Stimulated activated CD4-positive, alpha-beta T cell treated with anti-CD3 and anti-CD28 coated beads, Interleukin-15, amount 100 ng/mL, for 48 hours (primary cell): ENCODE results near the gene RCN1.
"Not testable (repeated sequence)": the region's sequence is repeated elsewhere in the genome, so short reads cannot be mapped to it uniquely, and the experiment has no call there.

Source experiments
- DNase-seq, 2 donors: peaks; one replicate each; pipeline ENCODE4 v3.0.0-alpha.2; 2020; ENCODE audit warnings: low read depth in 2 of 2

Gene RCN1

DNA sequence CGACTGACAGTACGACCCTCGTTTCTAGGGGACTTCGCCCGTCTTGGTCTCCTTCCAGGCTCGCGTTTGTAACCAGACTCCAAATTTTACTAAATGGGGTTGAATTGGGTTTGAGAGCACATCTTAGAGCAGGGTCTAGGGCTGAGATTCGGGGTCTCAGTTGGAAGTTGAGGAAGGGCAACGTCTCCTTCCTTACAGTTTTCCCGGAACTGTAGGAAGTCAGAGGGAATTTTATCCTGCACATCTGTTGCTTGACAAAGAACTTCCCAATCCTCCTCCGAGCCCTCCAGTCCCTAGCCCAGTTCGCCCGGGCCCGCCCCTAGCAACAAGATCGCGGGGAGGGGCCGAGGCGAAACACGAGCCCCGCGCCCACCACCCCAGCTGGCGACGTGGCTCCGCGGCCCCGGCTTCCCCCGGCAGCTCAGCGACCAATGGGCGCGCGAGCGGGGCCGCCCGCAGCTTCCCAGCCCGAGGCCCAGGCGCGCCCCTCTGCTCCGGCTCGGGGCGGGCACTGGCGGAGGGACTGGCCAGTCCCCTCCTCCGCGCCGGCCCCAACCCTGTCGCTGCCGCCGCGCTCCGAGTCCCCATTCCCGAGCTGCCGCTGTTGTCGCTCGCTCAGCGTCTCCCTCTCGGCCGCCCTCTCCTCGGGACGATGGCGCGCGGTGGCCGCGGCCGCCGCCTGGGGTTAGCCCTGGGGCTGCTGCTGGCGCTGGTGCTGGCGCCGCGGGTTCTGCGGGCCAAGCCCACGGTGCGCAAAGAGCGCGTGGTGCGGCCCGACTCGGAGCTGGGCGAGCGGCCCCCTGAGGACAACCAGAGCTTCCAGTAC lies at the start of gene RCN1:
Gene RCN1 (plus strand): TSS at position 530 of the 826 bp plus-strand sequence. CDS start 123 bp downstream, at position 653.
- DNase-seq: peak in 1 of 2 donors; percentile 25

DNA sequence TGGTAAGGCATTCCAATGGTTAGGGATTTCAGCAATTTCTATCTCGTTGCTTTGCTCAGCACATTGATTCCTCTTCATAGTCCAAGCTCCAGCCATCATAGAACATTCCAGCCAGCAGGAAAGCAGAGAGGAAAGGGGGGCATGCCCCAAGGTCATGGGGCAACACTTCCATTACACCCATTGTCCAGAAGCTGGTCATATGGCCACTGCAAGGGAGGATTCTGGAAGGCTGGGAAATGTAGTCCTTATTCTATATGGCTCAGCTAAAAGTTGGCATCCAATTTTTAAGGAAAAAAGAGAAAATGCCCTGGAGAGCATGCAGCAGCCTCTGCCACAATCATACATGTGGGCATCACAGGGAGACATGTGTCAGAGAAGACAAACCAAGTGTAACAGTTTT lies 47.1 kb upstream of the RCN1 start:
- no peak for DNase-seq

DNA sequence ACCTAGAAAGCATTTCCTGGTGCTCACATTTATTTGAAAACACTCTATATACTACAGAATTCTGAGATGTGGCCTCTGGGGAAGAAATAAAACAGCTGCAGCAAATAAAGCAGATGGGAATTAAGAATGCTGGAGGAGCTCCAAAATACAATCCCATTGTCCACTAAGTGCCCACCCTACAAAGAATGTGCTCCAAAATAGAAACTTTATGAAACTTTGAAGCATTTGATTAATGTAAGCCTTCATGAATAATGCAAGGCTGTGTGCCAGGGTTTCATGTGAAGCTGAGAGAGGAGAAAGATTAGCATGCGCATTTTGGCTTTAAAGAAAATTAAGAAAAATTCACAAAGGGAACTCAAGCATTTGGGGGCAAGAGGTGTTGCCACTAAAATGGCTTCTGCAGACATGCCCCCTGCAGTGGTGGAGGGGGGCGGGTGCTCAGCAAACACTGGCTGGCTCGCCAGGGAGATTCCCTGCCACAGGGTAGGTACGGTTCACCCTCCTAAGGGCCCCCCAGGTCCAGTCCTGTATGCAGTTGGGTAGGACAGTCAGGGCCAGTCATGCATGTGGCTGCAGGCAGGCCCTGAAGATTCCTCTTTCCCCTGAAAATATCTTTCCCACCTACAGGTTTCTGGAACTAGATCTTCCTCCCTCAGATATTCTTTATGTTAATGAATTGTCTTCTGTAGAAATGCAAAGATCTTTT lies 46.6 kb upstream of the RCN1 start:
- no peak for DNase-seq

DNA sequence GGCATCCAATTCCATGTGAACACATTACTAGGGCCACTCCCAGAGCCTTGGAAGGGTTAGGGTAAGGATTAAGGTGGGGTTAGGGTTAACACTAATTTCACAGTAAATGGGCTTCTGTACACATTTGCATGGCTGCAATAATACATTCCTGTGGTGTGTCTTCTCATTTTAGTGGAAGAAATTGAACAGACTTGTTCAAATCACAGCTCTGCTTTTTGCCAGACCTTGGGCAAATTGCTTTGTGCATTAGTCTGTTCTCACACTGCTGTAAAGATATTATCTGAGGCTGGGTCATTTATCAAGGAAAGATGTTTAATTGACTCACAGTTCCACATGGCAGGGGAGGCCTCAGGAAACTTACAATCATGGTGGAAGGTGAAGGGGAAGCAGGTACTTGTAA lies 45.4 kb upstream of the RCN1 start:
- DNase-seq: no peak

DNA sequence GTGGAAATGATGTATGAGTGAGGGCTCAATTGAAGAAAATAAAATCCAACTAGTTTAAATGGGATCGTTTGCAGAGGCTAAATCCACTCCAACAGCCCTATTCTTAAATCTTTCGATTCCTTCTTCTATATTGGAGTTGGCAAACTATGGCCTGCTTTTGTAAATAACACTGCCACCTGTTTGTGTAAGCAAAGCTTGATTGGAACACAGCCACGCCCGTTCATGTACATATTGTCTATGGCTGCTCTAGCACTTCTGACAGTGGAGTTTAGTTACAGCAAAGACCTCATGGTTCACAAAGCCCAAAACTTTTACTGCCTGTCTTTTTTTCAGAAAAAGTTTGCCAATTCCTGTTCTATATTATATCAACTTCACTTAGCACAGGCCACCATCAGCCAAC lies 40.6 kb upstream of the RCN1 start:
- DNase-seq: no peak

DNA sequence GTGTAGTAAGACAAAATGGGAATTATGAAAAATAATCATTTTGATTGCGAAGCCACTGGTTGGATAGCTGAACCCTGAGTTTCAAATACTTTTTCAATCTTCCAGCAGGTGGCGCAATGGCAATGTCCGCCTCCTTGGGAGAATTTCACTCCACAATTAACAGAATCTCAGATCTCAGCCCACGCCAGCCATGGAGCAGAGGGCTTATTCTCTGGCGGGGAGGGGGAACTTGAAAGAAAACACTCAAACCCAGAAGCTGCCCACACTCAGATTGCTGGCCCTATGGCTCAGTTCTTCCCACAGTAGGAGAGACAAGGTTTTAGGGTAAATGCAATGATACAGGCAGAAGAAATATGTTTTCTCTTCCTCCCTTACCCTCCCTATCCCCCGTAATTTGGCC lies 38.7 kb upstream of the RCN1 start:
- peak; percentile 17 to 33 for DNase-seq

GRCh38 chr11:32053151-32053888 lies 37.6 kb upstream of the RCN1 start:
- DNase-seq: no peak

DNA sequence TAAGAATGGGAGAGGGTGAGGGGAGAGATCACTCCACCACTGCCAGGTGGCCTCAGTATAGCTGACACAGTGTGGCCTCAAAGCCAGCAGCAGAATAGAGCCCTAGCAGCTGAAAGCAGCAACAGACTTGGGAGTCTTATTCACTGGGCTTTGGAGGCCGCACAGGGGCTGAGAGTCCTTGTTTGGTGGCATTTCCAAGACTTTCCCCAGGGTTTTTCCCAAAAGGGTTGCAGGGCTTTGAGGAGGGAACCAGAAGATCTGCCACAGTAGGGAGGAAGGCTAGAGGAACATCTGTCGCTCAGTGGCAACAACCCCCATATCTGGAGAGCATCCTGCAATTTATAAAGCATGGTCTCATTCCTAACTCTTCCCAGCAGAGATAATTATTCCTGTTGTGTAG lies 35.0 kb upstream of the RCN1 start:
- no peak for DNase-seq

DNA sequence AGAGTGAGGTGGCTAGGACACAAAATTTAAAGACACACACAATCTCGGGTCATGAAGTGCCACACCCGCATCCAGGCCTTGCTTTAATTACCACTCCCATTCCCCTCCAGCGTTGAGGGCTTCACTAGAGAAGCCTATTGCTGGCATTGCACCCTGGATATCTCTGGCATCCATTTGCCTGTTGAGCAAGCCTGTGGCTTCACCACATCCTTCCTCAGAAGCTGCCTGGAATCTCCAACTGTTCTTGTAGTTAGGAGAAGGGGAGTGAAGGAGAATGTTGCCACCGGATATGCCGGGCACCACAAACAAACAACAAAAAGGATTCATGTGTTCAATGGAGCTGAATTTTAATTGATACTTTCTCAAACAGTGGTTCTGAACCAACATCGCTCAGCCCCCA lies 34.4 kb upstream of the RCN1 start:
- DNase-seq: no peak

DNA sequence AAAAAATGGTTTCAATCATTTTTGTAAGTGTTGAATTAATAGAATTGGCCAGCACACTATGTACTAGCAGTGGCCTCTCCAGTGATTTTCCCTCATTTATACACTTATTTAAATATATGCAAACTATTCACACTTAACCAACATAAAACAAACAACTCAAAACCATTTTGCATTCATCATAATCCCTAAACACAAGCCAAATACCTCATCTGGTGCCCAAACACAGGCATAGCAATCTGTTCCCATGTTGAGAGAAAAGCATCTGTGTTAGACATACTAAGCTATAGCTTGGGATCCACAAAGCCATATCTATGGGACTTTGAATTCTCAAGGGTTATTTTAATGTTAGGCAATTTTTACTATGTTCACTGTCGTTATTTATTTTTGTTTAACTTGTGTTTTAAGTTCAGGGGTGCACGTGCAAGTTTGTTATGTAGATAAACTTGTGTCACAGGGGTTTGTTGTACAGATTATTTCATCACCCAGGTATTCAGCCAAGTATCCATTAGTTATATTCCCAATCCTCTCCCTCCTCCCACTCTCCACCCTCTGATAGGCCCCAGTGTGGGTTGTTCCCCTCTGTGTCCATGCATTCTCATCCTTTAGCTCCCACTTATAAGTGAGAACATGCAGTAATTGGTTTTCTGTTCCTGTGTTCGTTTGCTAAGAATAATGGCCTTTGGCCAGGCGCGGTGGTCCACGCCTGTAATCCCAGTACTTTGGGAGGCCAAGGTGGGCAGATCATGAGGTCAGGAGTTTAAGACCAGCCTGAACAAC lies 31.0 kb upstream of the RCN1 start:
- no peak for DNase-seq

GRCh38 chr11:32062540-32062939 lies 28.3 kb upstream of the RCN1 start:
- DNase-seq: no peak

DNA sequence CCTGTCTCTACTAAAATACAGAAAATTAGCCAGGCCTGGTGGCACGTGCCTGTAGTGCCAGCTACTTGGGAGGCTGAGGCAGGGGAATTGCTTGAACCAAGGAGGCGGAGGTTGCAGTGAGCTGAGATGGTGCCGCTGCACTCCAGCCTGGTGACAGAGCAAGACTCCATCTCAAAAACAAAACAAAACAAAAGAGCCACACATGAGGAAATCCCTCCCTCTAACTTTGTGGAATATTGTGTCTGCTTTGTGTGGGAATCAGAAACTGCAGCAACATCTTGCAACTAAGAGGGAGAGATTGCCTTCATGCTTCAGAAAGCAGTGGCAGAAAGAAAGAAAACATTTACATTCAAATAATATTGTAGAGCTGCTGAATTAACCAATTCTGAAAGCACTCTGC lies 27.8 kb upstream of the RCN1 start:
- not testable (repeated sequence) for DNase-seq

DNA sequence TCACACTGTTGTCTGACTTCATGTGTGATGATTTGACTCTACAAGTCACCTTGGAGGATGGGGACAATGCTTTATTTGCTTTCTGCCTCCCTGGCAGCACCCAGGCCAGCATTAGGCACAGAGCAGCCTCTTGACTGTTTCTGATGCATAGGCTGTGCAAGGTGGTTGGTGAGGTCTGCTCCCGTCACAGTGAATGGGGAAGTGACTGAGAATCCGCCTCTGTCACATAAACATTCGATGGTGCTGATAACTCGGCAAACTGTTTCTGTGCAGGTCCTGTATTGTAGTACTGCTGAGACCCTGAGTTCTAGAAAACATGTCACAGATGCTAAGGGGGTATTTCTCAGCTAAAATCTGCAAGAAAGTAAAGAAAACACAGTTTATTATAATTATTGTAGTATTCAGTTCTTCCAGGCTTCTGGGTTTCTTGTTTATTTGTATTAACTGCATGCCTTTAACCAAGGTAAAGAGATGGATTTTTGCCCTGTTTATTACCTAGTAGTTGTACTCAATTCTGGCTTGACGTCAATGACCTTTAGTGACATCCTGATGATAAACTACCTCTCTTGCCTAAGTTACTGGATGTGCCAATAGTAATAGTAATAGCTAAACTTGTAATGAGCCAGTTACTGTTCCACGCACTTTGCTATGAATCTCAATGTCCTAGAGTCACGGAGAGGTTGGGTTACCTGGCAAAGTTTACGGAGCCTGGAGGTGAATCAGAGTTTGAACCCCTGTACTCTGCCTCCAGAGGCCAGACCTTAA lies 24.8 kb upstream of the RCN1 start:
- no peak for DNase-seq

DNA sequence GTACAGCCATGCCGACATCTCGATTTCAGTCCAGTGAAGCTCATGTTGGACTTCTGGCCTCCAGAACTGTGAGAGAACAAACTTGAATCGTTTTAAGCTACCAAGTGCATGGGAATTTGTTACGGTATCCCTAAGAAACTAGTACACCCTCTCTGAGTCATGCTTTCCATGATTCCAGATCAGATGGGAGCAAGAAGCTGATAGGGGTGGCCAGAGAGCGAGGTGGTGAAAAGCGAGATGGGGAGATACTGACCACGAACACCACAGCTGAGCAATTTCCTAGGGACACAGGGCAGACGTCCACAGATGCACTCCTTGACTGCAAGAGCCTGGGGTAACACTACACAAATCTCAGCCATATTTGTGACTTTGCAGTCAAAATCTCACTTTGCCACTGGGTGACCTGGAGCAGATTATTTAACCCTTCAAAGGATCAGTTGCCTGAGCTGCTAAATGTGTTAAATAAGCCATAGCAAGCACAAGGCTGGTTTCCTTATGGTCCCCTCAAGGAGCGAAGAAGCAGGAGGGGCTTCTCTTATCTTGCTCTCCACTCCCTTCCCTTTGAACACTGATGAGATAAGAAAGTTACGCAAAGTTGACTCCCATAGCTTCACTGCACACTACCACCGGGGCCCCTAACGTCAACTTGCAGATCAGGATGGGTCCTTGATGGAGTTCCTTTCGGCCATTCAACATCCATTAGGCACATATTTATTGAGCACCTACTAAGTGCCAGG lies 22.6 kb upstream of the RCN1 start:
- no peak for DNase-seq

- DNase-seq: no peak
Measured at GRCh38 chr11:32069361-32070058, 21.4 kb upstream of the RCN1 start.

- DNase-seq: no peak
Measured at GRCh38 chr11:32070692-32071091, 20.2 kb upstream of the RCN1 start.

GRCh38 chr11:32071811-32072210 lies 19.1 kb upstream of the RCN1 start:
- DNase-seq: no peak

GRCh38 chr11:32072872-32073643 lies 17.8 kb upstream of the RCN1 start:
- DNase-seq: no peak

GRCh38 chr11:32073644-32074026 lies 17.2 kb upstream of the RCN1 start:
- DNase-seq: no peak
